ENCODE data around the gene LDAF1.
"Not testable (repeated sequence)": the region's sequence is repeated elsewhere in the genome, so short reads cannot be mapped to it uniquely, and the experiment has no call there.

- not testable (repeated sequence) for TF ChIP-seq CTCF (IDR thresholded peaks at IDR 0.05 in 2 of 3, conservative IDR thresholded peaks at IDR 0.05 in 1 of 3; ENCODE audit: control insufficient read depth in 2 of 3, extremely low read depth in 1 of 3, insufficient read depth in 1 of 3, low read depth in 3 of 3, low read length in 3 of 3); SRF (IDR thresholded peaks at IDR 0.05; ENCODE audit: low read depth in 2 of 2, low read length in 2 of 2); ETV6 (conservative IDR thresholded peaks at IDR 0.05 in 1 of 2, IDR thresholded peaks at IDR 0.05 in 1 of 2; ENCODE audit: borderline replicate concordance in 1 of 2, low read depth in 1 of 2); SREBF2 (IDR thresholded peaks at IDR 0.05; ENCODE audit: low read length)
These were observed 6.1 kb upstream of the LDAF1 start for GRCh38 chr16:21152160-21153030.
